Retinal pigment epithelial cell (primary cell): ENCODE results near the gene CKS2.
A peak's percentile ranks its signal among the peaks of the same experiment; 100 is the strongest.

Experiments
- DNase-seq: peaks from one replicate; pipeline ENCODE4 v3.0.0-alpha.2; 2010; ENCODE audit warnings: low read depth
- H3K4me3 ChIP-seq: 2 replicates; pipeline ENCODE4 v1.5.1; 2011; ENCODE audit warnings: mild to moderate bottlenecking, low read length, control low read depth, moderate library complexity
- TF ChIP-seq, protein P1 (sequence below): conservative IDR thresholded peaks from 2 replicates; pipeline ENCODE4 v1.5.1; 2011; ENCODE audit warnings: low read depth, low read length, control low read depth, inconsistent platforms

CKS2 gene

DNA sequence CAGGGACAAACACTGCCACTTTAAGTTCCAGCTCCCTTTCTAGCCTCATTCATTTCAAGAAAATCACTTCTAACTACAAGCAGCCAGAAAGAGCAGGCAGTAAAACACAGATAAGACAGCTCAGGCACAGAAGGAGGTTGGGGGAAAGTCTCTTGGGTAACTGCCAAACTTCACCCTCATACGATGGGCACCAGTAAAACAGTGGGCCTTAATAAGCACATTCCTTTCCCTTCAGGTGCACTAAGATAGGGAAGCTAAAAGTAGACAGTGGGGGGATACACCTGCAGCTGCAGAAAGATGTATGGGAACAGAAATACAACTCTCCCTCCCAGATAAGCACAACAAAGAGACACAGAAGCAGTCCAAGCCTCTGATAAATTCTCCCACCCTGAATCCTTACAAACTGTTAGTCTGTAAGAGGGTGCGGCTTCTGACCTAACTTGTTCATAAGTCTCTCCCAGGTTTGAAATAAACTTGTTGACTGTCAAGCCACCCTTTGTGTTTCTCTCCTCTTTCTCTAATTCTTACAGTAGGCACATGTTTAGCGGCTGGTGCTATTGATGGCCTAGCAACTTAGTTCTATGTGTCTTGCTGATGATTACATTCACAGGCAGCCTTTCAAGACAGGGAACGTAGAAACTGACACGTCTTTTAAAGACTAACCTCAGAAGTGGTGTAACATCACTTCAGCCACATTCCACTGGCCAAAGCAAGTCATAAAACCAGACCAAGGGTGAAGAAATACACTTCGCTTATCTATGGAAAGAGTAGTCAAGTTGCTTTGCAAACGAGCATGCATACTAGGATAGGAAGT, 6.8 kb upstream of the CKS2 start:
- no peak for DNase-seq
- TF ChIP-seq, protein P1, sequence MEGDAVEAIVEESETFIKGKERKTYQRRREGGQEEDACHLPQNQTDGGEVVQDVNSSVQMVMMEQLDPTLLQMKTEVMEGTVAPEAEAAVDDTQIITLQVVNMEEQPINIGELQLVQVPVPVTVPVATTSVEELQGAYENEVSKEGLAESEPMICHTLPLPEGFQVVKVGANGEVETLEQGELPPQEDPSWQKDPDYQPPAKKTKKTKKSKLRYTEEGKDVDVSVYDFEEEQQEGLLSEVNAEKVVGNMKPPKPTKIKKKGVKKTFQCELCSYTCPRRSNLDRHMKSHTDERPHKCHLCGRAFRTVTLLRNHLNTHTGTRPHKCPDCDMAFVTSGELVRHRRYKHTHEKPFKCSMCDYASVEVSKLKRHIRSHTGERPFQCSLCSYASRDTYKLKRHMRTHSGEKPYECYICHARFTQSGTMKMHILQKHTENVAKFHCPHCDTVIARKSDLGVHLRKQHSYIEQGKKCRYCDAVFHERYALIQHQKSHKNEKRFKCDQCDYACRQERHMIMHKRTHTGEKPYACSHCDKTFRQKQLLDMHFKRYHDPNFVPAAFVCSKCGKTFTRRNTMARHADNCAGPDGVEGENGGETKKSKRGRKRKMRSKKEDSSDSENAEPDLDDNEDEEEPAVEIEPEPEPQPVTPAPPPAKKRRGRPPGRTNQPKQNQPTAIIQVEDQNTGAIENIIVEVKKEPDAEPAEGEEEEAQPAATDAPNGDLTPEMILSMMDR: no peak
- H3K4me3 ChIP-seq: no peak overlapping the region

DNA sequence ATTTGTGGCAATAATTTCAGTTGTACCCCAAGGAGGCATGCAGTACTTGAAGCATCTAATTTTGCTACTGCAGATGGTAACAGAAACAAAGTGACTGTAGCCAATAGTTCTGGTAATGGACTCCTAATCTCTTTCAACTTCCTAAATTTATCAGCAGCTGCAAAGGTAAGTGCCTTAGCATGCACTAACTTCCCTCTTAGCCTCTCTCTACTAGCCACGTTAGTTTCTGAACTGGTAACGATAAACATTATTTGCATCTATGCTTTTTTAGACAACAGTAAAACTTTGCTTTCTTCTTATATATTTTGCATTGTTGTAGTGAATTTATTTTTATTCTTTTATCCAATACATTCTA, 6.2 kb upstream of the CKS2 start:
- H3K4me3 ChIP-seq: no peak overlapping the region
- DNase-seq: no peak
- TF ChIP-seq, protein P1: no peak

DNA sequence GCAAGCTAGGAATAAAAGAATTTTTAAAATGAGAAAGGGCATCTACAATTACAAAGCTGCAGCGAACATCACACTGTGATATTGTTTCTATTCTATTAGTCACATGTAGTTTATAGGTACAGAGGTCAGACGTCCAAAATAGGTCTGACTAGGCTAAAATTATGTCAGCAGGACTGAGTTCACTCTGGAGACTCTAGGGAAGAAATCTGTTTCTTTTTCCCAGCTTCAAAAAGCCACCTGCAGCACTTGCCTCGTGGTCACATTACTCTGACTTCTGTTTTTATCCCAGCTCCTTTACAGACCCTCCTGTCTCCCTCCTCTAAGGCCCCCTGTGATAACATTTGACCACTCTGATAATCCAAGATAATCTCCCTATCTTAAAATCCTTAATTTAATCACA, 5.1 kb upstream of the CKS2 start:
- no peak for DNase-seq
- H3K4me3 ChIP-seq: no peak overlapping the region
- TF ChIP-seq, protein P1: no peak

DNA sequence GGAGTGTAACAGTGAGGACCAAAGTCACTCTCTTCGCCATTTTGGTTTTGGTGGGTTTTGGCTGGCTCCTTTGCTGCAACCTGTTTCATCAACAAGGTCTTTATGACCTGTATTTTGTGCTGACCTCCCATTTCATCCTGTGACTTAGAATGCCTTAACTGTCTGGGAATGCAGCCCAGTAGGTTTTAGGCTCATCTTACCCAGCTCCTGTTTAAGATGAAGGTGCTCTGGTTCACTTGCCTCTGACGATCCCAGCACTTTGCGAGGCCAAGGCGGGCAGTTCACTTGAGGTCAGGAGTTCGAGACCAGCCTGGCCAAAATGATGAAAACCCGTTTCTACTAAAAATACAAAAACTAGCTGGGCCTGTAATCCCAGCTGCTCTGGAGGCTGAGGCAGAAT, 1.8 kb upstream of the CKS2 start:
- H3K4me3 ChIP-seq: no peak overlapping the region
- DNase-seq: no peak
- TF ChIP-seq, protein P1: no peak

DNA sequence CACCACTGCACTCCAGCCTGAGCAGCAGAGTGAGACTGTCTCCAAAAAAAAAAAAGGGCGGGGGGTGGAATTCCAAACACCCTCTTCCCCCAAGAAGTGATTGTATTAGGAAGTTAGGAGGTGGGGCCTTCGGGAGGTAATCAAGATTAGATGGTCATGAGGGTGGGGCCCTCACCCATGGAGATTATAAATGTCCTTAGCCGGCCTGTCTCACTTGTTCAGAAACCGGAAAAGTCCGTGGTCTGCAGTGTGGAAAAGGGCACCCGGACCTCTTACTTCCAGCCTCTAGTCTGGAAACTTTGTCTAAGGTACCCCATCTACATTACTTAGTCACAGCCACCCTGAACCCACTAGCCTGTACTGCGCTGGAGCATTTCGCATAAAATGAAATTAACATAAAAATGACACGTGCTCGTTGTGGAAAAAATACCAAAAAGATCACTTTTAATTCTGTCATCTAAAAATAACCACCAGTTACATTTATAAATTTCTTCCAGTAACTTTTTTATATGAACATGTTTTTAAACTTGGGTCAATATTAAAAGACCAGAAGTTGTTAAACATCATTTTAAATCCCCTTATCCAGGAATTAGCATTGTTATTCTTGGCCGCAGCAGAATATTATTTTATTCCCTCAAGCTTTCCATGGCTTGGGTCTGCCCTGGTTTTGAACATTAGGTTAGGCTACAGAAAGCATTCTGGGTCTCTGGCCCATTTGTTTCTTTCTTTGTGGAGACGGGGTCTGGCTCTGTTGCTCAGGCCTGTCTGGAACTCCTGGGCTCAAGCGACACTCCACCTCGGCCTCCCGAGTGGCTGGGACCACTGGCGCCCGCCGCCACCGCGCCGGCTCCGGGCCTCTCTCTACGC, 1.2 kb upstream of the CKS2 start:
- no peak for DNase-seq
- TF ChIP-seq, protein P1: no peak
- peak overlapping the region; percentile 60 for H3K4me3 ChIP-seq

DNA sequence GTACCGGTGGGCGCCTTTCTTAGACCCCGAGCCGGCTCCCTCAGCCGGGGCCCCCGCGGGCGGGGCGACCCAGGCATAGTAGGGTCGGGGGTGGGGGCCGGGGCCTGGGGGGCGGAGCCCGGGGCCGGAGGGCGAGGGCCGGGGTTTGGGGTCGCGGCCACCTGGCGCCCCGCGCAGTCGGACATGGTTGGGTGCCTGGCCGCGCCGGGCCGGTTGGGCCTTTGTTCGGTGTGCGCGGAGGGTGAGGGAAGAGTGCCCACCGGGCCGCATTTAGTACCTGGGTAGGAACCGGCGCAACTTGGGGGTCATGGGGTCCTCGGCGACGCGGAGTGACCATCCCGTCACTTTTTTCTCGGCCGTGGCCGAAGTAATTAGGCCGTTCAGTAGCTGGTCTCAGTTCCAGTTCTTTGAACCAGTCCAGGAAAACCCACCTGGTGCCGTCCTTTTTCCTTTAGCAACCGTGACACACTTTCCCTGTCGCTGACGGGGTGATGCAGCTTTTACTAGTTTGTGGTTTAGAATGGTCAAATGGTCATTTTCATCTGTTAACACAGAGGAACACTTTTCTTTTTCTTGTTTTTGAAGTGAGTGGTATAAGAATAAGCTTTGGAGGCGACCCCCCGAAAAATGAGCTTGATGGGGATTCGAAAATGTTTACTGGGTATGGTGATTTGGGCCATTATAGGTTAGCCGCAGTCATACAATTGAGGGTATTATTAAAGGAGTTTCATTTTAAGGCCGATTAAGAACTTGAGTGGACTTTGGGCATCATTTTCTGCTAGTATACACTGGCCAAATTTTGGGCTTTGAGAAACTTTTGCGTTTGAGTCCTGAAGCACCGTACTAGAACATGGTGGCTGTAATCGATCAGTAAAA, 589 bp downstream of the CKS2 start:
- TF ChIP-seq, protein P1: no peak
- no peak for DNase-seq
- peak overlapping the region; percentile 98 for H3K4me3 ChIP-seq
